SK-N-SH (cell line): Measurements from ENCODE around the gene KBTBD13. TPM values are rescaled to one million over a fixed set of nuclear protein-coding genes. Genes with fewer than 3 reads are reported as not detected.

ENCODE experiments used
- CTCF ChIA-PET: fragments of 300-600, 350-600 bp; formaldehyde crosslinking; extraction: SDS; loops from one replicate; lab custom pipeline; 2021; lab: Yijun Ruan, JAX
- POLR2A ChIA-PET: fragments of 350-600 bp; sonication (Branson Sonifier 250); formaldehyde crosslinking; extraction: SDS; loops from one replicate; lab custom pipeline; 2020; ENCODE audit warnings: antibody characterized with exemption, inconsistent platforms; lab: Yijun Ruan, JAX
- DNase-seq: peaks from one replicate; pipeline ENCODE4 v3.0.0; 2012
- H2AFZ ChIP-seq: fragments of 200-600 bp; sonication (generic); 2 replicates; pipeline ENCODE4 v1.8.1; 2016; ENCODE audit warnings: antibody characterized with exemption, mild to moderate bottlenecking, low read depth
- H3F3A ChIP-seq: fragments of 200-600 bp; sonication (generic); replicated peaks from 2 replicates; pipeline ENCODE3; 2016; ENCODE audit warnings: antibody characterized with exemption, mild to moderate bottlenecking; ENCODE audit not compliant: insufficient read depth
- H3K27ac ChIP-seq, 2 experiments: fragments of 200-500 bp in 1 of 2; fragments of 200-600 bp in 1 of 2; sonication (Bioruptor generic) in 1 of 2; sonication (generic), shearing (Covaris generic) in 1 of 2; 2 replicates each; pipeline versions ENCODE4 v1.5.1 to v1.6.1; 2014 to 2016; ENCODE audit warnings: low read depth in 2 of 2, inconsistent platforms in 1 of 2, low read length in 1 of 2, mild to moderate bottlenecking in 1 of 2, mixed read lengths in 1 of 2
- H3K27me3 ChIP-seq: fragments of 200-600 bp; sonication (generic), shearing (Covaris generic); 2 replicates; pipeline ENCODE4 v1.6.1; 2016; ENCODE audit warnings: mixed run types; ENCODE audit not compliant: insufficient read depth
- H3K36me3 ChIP-seq, 2 experiments: fragments of 200-500 bp in 1 of 2; fragments of 200-600 bp in 1 of 2; sonication (Bioruptor generic) in 1 of 2; sonication (generic) in 1 of 2; replicated peaks in 1 of 2; 2 replicates each; pipeline versions ENCODE3 to v1.5.1; 2014 to 2016; ENCODE audit warnings: low read length in 1 of 2, mild to moderate bottlenecking in 1 of 2; ENCODE audit not compliant: insufficient read depth in 2 of 2, control insufficient read depth in 1 of 2
- H3K4me1 ChIP-seq, 2 experiments: fragments of 200-500 bp in 1 of 2; fragments of 200-600 bp in 1 of 2; sonication (Bioruptor generic) in 1 of 2; sonication (generic), shearing (Covaris generic) in 1 of 2; 2 replicates each; pipeline versions ENCODE4 v1.5.1 to v1.6.1; 2014 to 2016; ENCODE audit warnings: low read depth in 1 of 2, low read length in 1 of 2, mixed run types in 1 of 2; ENCODE audit not compliant: insufficient read depth in 2 of 2, control insufficient read depth in 1 of 2
- H3K4me2 ChIP-seq: fragments of 200-600 bp; sonication (generic), shearing (Covaris generic); 2 replicates; pipeline ENCODE4 v1.6.1; 2017; ENCODE audit warnings: mixed run types
- H3K4me3 ChIP-seq, 2 experiments: fragments of 200-500 bp in 1 of 2; fragments of 200-600 bp in 1 of 2; sonication (Bioruptor generic) in 1 of 2; sonication (generic), shearing (Covaris generic) in 1 of 2; 2 replicates each; pipeline versions ENCODE4 v1.5.1 to v1.8.1; 2014 to 2016; ENCODE audit warnings: low read depth in 2 of 2, inconsistent platforms in 1 of 2, low read length in 1 of 2, mild to moderate bottlenecking in 1 of 2, mixed read lengths in 1 of 2, moderate library complexity in 1 of 2
- H3K79me2 ChIP-seq: fragments of 200-600 bp; sonication (generic); 2 replicates; pipeline ENCODE4 v1.8.1; 2017; ENCODE audit warnings: mild to moderate bottlenecking; ENCODE audit not compliant: insufficient read depth
- H3K9ac ChIP-seq: fragments of 200-600 bp; sonication (generic); 2 replicates; pipeline ENCODE4 v1.6.1; 2017; ENCODE audit warnings: mixed run types
- H3K9me2 ChIP-seq: fragments of 200-600 bp; sonication (generic); 2 replicates; pipeline ENCODE4 v1.6.1; 2017; ENCODE audit warnings: mixed run types
- H3K9me3 ChIP-seq: fragments of 200-600 bp; sonication (generic); 2 replicates; pipeline ENCODE4 v1.6.1; 2017; ENCODE audit warnings: mixed run types, mild to moderate bottlenecking, moderate library complexity
- H4K20me1 ChIP-seq: fragments of 200-600 bp; sonication (generic); 2 replicates; pipeline ENCODE4 v1.6.1; 2017; ENCODE audit warnings: mild to moderate bottlenecking, mixed run types; ENCODE audit not compliant: insufficient read depth
- EP300 ChIP-seq, 2 experiments: IDR thresholded peaks; 2 replicates each; pipeline versions ENCODE4 v1.4.0 to v1.6.1; 2012; ENCODE audit warnings: borderline replicate concordance in 1 of 2, low read depth in 1 of 2, low read length in 1 of 2
- FOSL2 ChIP-seq: IDR thresholded peaks from 2 replicates; pipeline ENCODE4 v1.4.0; 2012; ENCODE audit warnings: low read depth, mild to moderate bottlenecking, moderate library complexity, borderline replicate concordance
- FOXJ3 ChIP-seq: sonication (generic); formaldehyde crosslinking; IDR thresholded peaks from 2 replicates; pipeline ENCODE4 v1.5.1; 2020; ENCODE audit warnings: mild to moderate bottlenecking, missing genetic modification reagents
- GABPA ChIP-seq: IDR thresholded peaks from 2 replicates; pipeline ENCODE4 v1.4.0; 2012; ENCODE audit warnings: low read depth, mild to moderate bottlenecking
- JUND ChIP-seq: IDR thresholded peaks from 2 replicates; pipeline ENCODE4 v1.4.0; 2012
- MAX ChIP-seq: IDR thresholded peaks from 2 replicates; pipeline ENCODE4 v1.4.0; 2012; ENCODE audit warnings: low read depth
- MEF2A ChIP-seq: IDR thresholded peaks from 2 replicates; pipeline ENCODE4 v1.4.0; 2012; ENCODE audit warnings: low read depth, borderline replicate concordance
- NRF1 ChIP-seq: IDR thresholded peaks from 2 replicates; pipeline ENCODE4 v1.6.1; 2012; ENCODE audit warnings: low read depth, mild to moderate bottlenecking, low read length
- POLR2AphosphoS5 ChIP-seq: IDR thresholded peaks from 2 replicates; pipeline ENCODE4 v1.6.1; 2012; ENCODE audit warnings: low read depth, low read length
- RAD21 ChIP-seq: IDR thresholded peaks from 2 replicates; pipeline ENCODE4 v1.6.1; 2012; ENCODE audit warnings: mild to moderate bottlenecking, low read length
- RCOR1 ChIP-seq: fragments of 150-350 bp; IDR thresholded peaks from 2 replicates; pipeline ENCODE4 v1.6.1; 2017; ENCODE audit warnings: antibody characterized with exemption, low read length
- SMC3 ChIP-seq: IDR thresholded peaks from 2 replicates; pipeline ENCODE4 v1.6.1; 2012; ENCODE audit warnings: low read depth, low read length, improper control_type of control experiment
- TEAD4 ChIP-seq: IDR thresholded peaks from 2 replicates; pipeline ENCODE4 v1.4.0; 2012; ENCODE audit warnings: mild to moderate bottlenecking, borderline replicate concordance; ENCODE audit not compliant: insufficient read depth
- YY1 ChIP-seq: IDR thresholded peaks from 2 replicates; pipeline ENCODE4 v1.4.0; 2012; ENCODE audit warnings: low read depth, mild to moderate bottlenecking
- whole genome bisulfite sequencing: methylation state at CpG from one replicate; pipeline ENCODE4 v1.1.6; 2017; ENCODE audit warnings: low lambda C conversion rate; 5-methylcytosine and 5-hydroxymethylcytosine counted together
- polyA plus RNA-seq, 3 experiments: library from polyadenylated mRNA; depleted of rRNA; stranded (reverse); fragments of >200 nt; gene quantifications; 2 replicates each; pipeline ENCODE4 v1.2.3, GENCODE V29; 2012

KBTBD13 gene
- polyA plus RNA-seq, 1 of the 3 experiments (the other 2 are of a cell fraction), result not detected

DNA sequence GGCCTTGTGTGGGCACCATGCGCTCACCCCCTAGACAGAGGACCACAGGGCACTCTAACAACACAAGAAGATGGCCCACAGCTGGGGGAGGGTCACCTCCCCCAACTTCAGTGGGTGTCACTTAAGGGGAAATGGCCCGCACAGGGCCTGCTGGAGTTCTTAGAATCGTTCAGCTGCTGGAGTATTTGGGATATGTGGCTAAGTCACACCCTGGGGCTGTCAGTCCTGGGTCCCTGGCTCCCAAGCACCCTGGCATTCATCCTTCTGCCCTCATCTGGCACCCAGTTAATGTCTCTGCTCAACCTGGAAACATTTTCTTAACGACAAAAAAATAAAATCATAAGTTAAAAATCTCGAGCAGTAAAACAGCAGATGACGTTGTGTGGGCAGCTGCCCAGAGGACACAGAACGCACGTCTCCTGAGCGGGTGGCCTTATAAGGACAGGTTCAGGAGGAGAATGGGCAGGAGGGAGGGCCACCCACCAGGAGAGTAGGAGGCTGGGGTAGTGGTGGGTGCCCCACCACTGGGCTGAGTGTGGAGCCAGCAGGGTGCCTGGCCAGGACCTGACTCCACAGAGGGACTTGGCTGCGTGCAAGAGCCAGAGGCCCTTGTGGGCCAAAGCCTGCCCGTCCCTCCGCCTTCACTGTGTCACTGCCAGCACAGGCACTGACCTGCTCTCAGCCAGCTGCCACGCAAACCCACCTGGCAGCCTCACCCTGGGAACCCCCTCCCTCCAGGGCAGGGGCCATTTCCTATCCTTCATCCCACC lies 11.5 kb downstream of the KBTBD13 start:
- Histone ChIP-seq H3F3A (no peaks in the 10 kb centered on the region), H3K79me2 (no peaks in the 10 kb centered on the region), H3K9ac (no peak overlapping the region), H3K4me2 (no peak overlapping the region), H3K36me3 (peaks cover 0 to 6% of the 10 kb centered on the region in 2 experiments), H2AFZ (no peak overlapping the region), H3K27ac (no peak overlapping the region; a peak in 1 of 4 replicates), H4K20me1 (no peaks in the 10 kb centered on the region), H3K9me2 (no peaks in the 10 kb centered on the region), H3K4me1 (peaks cover 0 to 32% of the 10 kb centered on the region in 2 experiments; a peak in 1 of 4 replicates), H3K9me3 (no peaks in the 10 kb centered on the region), H3K27me3 (no peaks in the 10 kb centered on the region), H3K4me3 (no peak overlapping the region)
- ChIA-PET CTCF (interaction anchor here (0.9 to 8.3 kb wide), 11 partner anchors 11 to 360 kb away, joined by 3 to 99 read pairs (median 5); partner anchors contain the start of gene KBTBD13), POLR2A (interaction anchor here (1.0 kb wide), 1 partner anchor 27 kb away, joined by 3 read pairs; the partner anchor contains the start of gene UBAP1L)
- TF ChIP-seq SMC3 (no peak), YY1 (no peak), GABPA (no peak)
- 78% methylated on average over 8 of the region's 13 CpGs for WGBS
- no peak for DNase-seq

DNA sequence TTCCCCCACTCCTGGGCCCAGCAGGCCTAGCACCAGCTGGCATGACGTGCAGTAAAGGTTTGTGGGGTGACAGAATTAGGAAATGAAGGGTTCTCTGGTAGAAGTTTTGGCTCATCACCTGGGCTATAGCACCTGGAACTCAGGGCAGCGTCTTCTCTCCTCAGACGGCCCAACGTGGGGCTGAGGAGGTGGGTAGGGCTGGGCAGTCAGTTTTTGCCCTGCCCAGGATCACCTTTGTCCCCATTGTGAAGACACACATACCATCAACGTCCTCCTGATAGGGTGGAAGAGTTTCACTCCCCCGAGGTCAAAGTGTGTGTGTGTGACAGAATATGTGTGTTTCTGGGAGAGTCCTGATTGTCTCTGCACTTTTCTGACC lies 12.1 kb downstream of the KBTBD13 start:
- H3F3A ChIP-seq, result no peaks in the 10 kb centered on the region
- H3K4me3 ChIP-seq, result no peak overlapping the region
- no peak overlapping the region for H3K4me2 ChIP-seq
- no peak overlapping the region for H2AFZ ChIP-seq
- DNase-seq, result no peak
- no peaks in the 10 kb centered on the region for H3K9me2 ChIP-seq
- POLR2A ChIA-PET, result no interaction called here
- H3K9me3 ChIP-seq, result no peaks in the 10 kb centered on the region
- CTCF ChIA-PET, result interaction anchor here (1.5 to 8.3 kb wide), 5 partner anchors 11 to 361 kb away, joined by 5 to 99 read pairs (median 15); partner anchors contain the start of gene KBTBD13
- no peaks in the 10 kb centered on the region for H3K27me3 ChIP-seq
- 71% methylated on average over 6 of the region's 6 CpGs for WGBS
- peaks cover 0 to 32% of the 10 kb centered on the region in 2 experiments; a peak in 1 of 4 replicates for H3K4me1 ChIP-seq
- no peak overlapping the region for H3K9ac ChIP-seq
- no peak overlapping the region; a peak in 1 of 4 replicates for H3K27ac ChIP-seq
- H3K79me2 ChIP-seq, result no peaks in the 10 kb centered on the region
- H3K36me3 ChIP-seq, result peaks cover 0 to 7% of the 10 kb centered on the region in 2 experiments
- no peaks in the 10 kb centered on the region for H4K20me1 ChIP-seq
- TF ChIP-seq GABPA (no peak), NRF1 (no peak), FOXJ3 (CRISPR knock-in tag) (no peak), MEF2A (no peak), POLR2AphosphoS5 (no peak), MAX (no peak), TEAD4 (no peak), RCOR1 (no peak), RAD21 (no peak), FOSL2 (no peak), EP300 (IDR thresholded peaks at IDR 0.05; ENCODE audit: borderline replicate concordance in 1 of 2, low read depth in 1 of 2, low read length in 1 of 2) (no peak), JUND (no peak), YY1 (no peak)
